Activated CD8-positive, alpha-beta memory T cell treated with anti-CD3 and anti-CD28 coated beads for 4 hours (primary cell): ENCODE measurements around the gene USO1.
"Not testable (repeated sequence)": the region's sequence is repeated elsewhere in the genome, so short reads cannot be mapped to it uniquely, and the experiment has no call there.

Experiments
- DNase-seq, 2 donors: peaks; one replicate each; pipeline ENCODE4 v3.0.0-alpha.2; 2020; ENCODE audit warnings: low read depth in 2 of 2

Gene USO1

DNA sequence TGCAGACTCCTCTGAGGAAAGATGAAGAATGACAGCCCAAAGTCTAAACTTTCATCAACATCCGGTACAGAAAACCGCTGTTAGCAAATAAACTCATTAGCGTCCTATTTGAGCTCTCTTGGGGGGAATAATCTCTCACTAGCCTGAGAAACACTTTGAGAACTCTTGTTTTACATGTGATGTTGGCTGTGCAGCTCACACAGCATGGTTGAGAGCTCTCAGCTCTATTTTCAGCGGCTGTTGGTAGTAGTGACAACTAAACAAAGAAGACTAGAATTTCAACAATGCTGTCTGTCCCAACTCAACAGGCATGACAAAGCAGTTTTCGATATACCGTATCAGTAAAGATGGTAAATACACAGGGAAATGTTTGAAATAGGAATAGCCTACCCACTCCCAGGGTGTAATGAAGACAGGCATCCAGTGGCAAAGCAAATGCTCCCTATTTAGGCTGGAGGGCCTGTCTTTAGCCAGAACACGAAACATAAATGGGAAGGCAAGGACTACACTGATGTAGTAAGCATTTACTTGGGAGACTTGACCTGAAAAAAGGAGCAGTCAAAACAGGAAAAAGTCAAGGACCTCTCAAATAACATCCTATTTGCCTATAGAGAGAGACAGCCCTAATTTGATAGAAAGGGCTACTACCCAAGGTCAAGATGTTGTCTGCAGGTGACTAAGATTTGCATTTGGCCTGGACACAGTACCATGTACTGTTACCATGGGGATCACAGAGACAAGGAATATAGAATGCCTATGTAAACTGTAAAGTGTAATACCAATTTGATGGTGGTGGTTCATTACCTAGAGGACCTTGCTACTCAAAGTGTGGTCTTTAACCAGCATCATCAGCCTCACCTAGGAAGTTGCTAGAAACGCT, 117.5 kb downstream of the USO1 start:
- DNase-seq: no peak

DNA sequence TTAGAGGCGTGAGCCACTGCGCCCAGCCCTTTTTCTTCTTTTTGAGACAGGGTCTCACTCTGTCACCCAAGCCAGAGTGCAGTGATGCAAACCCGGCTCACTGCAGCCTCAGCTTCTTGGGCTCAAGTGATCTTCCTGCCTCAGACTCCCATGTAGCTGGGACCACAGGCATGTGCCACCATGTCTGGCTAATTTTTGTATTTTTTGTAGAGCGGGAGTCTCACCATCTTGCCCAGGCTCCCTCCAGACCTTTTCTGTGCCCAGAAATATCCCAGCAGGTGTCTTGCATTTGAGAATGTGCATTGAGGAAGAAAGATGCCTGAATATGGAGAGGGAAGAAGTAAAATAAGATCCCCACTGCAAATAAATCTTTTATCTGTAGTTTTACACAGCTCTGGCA, 119.2 kb downstream of the USO1 start:
- no peak for DNase-seq

DNA sequence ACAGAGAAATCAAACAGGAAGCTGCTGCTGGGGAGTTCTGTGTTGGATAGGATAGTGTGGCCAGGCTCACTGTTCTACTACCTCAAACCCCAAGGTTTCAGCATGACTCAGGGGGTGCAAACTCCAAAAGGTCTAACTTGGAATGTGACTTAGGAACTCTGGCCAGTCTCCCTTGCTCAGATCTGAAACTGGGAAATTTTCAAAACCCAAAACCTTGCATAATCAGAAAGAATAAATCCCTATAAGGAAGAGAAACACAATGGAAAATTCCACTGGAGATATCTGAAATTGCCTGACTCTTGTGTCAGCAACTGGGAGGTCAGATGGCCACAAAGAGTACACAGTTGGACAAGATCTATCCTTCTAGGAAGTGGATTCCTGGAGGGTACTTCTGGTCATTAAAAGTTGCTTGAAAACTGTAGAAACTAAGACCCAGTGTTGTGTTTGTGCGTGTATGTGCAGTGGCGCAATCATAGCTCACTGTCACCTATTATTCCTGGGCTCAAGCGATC, 119.8 kb downstream of the USO1 start:
- DNase-seq: no peak

DNA sequence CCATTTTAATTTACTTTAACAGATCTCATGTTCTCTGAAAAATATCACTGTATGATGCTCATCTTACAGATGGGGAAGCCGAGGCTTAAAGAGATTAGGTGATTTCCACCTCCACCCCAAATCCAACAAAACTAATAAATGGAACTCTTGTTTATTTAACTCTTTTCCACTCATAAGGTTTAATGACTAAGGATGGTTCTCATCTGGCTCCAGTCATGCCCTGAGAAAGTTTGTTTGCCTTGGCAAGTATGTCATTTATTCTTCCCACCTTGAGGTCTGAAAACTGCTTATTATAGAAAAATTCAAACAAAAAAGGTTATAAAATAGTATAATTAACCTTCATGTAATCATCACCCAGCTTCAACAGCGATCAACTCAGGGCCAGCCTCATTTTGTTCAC, 121.6 kb downstream of the USO1 start:
- no peak for DNase-seq

DNA sequence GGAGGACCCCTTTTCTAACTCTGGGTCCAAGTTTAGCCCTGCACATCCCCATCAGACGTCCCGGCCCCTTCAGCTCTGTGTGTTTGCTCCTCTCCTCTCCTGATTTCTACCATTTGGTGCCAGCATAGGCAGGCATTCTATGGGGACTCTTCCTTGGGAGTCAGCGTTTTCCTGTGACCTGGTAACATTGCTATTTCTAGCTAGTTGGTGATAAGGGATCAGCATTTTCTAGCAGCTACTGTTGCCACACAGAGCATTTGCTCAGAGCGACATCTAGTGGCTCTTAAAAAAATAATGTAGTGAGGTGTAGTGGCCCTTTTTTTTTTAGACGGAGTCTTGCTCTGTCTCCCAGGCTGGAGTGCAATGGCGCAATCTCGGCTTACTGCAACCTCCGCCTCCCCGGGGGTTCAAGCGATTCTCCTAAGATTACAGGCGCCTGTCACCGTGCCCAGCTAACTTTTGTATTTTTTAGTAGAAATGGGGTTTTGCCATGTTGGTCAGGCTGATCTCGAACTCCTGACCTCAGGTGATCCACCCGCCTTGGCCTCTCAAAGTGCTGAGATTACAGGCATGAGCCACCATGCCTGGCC, 123.9 kb downstream of the USO1 start:
- not testable (repeated sequence) for DNase-seq

GRCh38 chr4:75848891-75849290, 124.5 kb downstream of the USO1 start:
- no peak for DNase-seq

GRCh38 chr4:75849461-75849860, 125.1 kb downstream of the USO1 start:
- DNase-seq: no peak

DNA sequence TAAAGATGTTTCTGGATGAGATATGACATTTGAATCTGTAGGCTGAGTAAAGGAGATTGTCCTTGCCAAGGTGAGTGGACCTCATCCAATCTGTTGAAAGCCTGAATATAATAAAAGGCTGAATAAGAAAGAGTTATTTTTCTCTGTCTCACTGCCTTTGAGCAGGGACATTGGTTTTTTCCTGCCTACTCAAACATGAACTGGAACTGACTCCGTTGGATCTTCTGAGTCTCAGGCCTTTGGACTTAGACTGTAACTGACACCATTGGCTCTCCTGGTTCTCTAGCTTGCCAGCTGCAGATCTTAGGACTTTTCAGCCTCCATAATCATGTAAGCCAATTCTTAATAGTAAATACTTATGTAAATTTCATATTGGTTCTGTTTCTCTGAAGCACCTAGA, 134.3 kb downstream of the USO1 start:
- DNase-seq: no peak

DNA sequence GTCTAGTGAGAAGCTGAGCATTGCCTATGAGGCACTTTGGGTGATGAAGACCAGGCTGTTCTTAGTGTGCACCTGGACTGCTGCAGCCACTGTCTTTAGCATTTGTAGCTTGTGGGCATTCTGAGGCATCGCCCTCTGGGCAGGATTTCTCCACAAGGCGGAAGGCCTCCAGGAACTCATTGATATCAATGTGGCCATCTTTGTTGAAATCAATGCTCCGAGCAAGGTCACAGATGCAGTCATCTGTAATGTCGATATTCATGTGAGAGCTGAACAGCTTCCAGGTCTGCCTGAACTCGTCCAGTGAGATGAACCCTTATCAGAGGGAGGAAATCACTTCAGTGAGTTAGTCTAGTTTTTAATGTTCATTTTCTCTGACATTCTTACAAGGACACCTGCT, 136.2 kb downstream of the USO1 start:
- DNase-seq: no peak
